ENCODE measurements around the gene BCAN.
"Not testable (repeated sequence)": the region's sequence is repeated elsewhere in the genome, so short reads cannot be mapped to it uniquely, and the experiment has no call there.

The BCAN gene

DNA sequence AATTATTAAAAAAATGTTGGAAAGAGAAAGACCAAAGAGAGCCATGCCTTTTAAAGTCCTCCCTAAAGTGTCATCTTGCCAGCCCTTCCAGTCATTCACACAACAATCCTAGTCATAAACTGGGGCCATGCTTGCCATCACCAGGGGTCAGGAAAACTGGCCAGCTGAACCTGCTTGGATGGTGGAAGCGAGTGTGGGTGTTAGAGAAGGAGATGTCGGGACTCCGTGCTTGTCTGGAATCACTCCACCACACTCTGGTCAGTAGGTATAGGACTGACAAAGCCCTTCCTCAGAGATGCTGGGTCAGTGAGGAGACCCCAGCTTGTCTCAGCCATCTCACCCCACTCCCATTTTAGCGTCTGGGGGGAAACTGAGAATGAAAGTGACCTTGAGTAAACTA lies 26.0 kb upstream of the BCAN start:
- peak; percentile 43 for DNase-seq

DNA sequence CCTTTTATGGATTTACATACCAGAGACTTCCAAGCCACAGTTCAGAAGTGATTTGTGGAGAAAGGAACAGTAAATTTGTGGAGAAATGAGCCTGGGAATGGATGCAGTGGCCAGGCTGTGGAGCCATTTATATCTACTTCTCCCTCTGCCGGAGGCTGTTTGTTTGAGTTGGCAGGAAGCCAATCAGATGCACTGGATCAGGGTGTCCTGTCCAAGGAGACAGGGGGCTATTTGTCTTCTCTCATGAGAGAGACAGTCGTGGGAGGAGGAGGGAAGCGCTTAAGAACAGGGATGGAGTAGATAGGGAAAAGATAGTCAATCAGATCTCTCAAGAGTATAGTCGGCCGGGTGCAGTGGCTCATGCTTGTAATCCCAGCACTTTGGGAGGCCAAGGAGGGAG lies 25.5 kb upstream of the BCAN start:
- peak; percentile 68 for DNase-seq

DNA sequence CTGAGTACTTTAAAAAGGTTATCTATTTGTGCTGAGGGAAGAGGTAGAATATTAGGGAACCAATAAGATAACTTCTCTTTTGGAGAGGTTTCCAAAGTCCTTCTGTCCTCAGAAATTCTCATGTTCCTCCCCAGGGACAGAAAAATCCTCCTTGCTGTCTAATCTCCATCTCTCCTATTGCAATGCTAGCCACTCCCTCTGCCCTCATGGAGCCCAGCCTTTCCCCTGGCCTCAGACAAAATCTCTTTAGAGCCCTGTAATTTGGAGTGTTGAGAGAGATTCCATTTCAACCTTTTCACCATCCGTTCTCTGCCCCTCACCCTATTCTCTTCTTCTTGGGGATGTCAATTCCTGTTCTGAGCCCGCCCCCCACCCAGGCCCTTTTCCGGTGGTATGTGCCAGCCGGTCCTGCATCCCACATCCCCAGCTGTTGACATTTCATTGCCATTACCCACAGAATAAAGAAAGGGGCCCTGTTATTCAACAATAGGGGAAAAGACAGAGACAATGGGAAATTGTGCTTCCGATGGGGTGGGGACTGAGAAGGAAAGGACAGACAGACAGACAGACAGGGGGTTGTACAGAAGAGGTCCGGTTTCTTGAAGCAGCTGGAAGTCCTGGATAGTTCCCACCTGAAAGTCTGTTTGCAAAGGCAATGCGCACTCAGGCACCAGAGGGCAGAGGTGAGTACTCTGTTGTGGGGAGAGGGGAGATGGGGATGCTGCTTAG lies 22.9 kb upstream of the BCAN start, which contains the start of gene HAPLN2:
TSS of gene HAPLN2 (plus strand) at position 563 of the 729 bp plus-strand sequence. CDS start 4,076 bp downstream, outside the sequence.
- no peak for DNase-seq

DNA sequence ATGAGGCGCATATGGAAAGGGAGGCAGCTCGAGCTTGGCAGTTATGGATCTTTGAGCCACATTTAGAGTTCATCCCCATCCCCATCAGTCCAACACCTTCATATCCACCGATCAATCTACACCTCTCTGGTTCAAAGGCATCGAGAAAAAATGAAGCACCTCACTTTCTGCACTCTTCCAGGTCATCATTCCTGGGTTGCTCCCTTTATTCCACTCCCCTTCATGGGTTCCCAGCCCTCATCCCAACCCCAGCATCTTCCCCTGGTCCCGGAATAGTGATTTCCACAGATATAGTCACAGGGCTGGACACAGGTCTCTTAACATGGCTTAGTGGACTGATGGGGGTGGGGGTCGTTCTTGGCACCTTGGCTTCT lies 22.3 kb upstream of the BCAN start:
- no peak for DNase-seq

DNA sequence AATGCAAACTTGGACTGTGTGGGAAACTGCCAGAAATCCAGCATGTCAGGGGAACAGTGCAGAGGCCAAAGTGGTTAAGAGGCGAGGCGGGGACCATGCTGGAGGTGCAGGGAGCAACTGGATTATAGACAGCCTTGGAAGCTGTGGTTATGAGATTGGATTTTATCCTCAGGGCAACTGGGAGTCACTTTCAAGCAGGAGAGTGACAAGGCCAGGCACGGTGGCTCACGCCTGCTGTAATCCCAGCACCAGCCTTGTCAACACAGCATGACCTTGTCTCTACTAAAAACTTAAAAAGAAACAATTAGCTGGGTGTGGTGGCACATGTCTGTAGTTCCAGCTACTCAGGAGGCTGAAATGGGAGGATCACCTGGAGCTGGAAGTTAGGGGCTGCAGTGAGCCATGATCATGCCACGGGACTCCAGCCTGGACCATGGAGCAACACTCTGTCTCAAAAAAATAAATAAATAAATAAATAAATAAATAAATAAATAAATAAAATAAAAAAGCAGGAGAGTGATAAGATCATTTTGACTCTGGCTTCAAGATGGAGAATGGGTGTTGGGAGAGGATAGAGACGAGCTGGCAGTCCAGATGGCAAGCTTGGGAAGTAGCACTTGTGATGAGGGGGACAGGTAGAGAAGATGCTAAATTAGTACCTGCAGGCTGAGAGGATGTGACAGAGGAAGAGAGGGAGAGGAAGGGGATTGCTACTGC lies 19.2 kb upstream of the BCAN start:
- no peak for DNase-seq

DNA sequence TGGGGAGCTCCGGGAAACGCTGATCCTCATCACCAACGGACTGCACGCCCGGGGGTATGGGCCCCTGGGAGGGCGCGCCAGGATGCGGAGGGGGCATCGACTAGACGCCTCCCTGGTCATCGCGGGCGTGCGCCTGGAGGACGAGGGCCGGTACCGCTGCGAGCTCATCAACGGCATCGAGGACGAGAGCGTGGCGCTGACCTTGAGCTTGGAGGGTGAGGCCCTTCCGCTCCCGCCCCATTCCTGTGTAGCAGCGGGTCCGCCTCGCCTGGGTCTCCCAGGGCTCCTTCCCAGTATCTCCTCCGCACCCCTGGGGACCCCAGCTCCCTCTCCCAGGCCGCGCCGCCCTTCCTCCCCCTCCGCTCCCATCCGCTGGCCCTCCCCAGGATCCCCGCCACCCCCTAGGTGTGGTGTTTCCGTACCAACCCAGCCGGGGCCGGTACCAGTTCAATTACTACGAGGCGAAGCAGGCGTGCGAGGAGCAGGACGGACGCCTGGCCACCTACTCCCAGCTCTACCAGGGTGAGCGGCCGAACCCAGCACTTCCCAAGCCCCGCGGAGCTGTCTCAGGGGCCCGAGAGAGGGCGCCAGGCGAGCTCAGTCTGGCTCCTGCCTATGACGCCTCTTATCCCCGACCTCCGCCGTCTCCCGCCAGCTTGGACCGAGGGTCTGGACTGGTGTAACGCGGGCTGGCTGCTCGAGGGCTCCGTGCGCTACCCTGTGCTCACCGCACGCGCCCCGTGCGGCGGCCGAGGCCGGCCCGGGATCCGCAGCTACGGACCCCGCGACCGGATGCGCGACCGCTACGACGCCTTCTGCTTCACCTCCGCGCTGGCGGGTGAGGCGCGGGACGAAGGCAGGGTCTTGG lies 17.7 kb upstream of the BCAN start:
- DNase-seq: peak; percentile 77

DNA sequence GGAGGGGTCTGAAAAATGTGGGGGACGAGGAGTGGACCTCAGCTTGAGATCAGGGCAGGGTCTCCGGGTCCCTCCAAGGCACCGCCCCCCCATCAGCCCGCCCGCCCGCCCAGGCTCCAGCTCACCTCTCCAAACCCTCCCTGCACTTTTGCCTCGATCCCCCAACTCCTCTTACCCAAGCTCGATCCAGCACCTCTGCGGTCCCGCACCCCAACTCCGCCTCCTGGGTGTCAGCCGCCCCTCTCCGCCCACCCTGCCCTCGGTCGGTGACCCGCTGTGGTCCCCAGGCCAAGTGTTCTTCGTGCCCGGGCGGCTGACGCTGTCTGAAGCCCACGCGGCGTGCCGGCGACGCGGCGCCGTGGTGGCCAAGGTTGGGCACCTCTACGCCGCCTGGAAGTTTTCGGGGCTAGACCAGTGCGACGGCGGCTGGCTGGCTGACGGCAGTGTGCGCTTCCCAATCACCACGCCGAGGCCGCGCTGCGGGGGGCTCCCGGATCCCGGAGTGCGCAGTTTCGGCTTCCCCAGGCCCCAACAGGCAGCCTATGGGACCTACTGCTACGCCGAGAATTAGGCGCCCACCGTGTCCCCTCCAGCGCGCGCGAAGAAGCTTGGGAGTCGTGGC lies 17.0 kb upstream of the BCAN start:
- DNase-seq: peak; percentile 55

DNA sequence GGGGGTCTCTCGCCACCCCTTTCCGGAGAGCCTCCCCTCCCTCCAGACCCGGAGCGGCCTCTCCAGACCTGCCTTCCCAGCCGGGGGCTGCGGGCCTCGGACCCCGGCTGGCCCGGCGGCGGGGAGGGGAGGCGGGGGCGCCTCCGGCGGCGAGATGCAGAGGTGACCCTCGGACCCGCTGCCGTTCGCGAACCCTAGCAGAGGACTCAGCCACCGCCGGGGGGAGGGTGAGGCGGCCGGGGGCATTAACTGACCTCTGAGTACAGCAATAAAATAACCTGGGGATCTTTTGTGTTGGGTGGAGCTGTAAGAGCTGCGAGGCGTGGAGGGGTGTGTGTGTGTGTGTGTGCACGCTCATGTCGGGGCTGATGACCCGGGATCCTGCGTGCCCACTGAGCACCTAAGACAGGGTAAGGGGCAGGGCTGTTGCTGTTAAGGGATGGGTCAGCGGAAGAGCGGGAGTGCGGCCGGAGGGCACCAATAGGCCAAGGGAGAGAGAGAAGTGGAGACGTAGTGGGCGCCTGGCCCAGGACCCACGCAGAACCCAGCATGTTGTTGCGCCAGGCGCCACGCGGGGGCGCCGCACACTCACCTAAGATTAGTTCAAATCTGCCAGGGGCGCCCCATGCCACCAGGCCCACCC lies 16.4 kb upstream of the BCAN start:
- DNase-seq: peak; percentile 71

DNA sequence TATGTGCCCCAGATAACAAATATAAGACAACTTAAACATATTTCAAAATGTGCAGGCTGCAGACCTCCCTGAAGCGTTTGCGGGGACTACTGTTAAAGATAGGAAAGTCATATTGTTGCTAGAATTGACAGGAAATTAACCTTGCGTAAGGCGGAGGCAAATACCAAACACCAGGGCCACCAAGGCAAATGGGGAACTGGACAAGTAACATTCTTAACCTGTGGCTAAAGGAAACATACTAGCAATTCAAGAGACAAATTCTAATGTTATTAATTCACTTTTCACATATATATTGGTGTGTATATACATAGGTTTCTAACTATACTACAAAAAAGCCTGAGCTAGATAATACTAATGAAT lies 15.9 kb upstream of the BCAN start:
- DNase-seq: no peak

DNA sequence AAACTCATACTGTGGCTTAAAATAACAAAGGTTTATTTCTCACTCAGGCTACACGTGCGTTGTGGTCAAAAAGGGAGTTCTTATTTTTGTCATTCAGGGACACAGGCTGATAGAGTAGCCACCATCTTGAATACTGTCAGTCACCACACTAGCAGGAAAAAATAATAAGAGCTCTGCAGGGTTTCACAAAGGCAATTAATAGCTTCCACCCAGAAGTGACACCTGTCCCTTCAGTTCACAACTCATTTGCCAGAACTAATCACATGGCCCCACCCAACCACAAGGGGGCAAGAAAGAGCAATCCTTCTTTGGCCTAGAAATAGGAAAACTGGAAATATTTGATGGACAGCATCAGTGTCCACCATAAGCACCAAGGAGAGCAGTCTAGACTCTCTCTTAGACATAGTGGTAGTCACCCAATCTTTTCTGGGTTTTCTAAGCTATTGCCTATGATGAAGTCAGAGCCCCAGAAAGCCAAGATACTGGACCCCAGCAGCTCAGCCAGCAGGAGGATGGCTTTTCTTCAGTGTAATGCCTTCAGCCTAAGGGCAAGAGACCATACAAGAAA lies 14.5 kb upstream of the BCAN start:
- no peak for DNase-seq

DNA sequence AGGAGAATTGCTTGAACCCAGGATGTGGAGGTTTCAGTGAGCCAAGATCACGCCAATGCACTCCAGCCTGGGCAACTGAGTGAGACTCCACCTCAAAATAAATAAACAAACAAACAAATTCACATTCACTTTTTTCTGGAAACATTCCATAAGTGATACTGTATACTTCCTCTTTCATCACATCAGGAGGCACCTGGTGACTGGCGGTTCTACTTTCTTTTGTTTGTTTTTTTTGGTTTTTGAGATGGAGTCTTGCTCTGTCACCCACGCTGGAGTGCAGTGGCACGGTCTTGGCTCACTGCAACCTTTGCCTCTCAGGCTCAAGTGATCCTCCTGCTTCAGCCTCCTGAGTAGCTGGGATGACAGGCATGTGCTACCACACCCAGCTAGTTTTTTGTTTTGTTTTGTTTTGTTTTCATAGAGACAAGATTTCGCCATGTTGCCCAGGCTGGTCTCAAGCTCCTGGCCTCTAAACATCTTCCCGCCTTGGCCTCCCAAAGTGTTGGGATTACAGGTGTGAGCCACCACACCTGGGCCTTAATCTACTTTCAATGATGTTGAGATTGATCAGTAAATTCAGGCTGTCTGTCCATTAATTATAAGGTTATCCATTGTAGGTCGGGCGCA lies 12.0 kb upstream of the BCAN start:
- no peak for DNase-seq

DNA sequence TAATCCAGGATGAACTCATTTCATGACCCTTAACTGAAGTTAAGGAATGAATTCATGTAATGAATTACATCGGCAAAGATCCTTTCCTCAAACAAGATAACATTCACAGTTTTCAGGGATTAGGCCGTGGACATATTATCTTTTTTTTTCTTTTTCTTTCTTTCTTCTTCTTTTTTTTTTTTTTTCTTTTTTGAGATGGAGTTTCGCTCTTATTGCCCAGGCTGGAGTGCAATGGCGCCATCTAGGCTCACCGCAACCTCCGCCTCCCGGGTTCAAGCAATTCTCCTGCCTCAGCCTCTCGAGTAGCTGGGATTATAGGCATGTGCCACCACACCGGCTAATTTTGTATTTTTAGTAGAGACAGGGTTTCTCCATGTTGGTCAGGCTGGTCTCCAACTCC lies 10.8 kb upstream of the BCAN start:
- not testable (repeated sequence) for DNase-seq

DNA sequence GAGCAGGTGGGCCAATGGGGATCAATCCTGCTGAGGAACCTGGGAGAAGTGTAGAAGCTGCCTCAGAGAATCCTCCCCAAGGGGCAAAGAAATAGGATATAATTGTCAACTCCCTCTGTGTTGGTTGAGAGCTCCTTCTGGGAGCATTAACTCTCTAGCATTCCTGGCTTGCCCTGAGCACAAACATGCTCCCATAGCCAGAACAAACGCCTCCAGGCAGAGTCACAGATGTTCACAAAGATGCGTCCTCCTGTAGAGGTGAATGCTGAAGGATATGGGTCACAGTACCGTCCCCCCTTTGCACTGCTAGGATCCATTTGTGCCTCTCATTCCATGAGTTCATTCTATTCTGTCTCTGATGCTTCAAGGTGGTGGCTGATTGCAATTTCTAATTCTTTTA lies 9.6 kb upstream of the BCAN start:
- DNase-seq: no peak

DNA sequence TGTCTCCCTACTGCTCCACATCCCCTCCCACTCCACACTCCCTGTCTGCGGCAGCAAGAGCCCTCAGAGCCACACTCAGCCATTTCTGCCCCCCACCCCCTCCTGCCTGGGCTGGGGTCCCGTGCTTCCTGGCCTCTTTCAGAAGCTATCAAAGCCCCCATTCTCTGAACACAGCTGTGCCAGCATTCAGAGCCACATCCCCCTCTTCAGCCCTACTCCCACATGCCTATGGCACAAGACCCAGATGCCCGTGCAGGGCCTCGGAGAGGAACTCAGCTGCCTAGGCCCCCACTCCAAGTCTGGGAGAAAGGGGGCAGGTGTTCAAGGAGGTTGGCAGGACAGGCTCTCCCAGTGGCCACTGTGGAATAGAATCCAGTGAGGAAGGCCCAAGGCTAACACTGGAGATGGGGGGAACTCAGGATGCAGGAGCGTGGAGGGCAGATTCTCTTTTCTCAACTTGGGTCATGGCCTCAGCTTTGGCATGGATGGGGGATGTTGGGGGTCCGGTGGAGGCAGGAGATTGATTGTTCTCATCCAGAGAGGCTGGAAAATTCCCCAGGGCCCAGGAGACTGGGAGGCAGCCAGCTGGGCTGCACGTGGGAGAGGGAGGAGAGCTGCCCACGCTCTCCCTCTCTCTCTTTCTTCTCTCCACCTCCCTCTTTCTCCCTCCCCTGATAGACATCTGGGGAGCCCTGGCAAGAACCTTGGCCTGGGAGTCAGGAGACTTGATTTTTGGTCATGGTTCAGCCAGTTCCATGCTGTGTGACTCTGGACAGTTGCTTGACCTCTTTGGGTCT lies 3.5 kb upstream of the BCAN start:
- DNase-seq: no peak

DNA sequence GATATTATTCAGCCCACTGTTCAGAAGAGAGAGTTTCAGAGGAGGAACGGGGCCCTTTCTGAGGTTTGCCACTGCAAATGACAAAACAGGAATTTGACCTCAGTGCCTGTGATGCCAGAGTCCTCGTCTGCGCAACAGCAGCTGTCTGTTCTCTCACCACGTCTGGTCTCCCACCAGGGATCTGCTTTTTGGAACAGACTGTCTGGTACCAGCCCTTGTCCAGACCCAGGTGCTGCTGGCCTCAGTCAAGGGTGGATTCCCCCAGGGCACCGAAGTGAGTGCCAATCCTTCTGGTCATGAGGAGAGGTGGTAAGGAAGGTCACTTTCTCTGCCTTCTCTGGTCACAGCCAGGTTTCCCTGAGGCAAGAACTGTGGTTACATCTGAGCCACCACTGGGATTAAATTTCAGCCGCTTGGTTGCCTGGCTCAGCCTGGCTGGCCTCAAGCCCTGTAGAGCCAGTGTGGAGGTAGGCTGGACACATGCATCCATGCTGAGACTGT lies 2.3 kb upstream of the BCAN start:
- DNase-seq: no peak

DNA sequence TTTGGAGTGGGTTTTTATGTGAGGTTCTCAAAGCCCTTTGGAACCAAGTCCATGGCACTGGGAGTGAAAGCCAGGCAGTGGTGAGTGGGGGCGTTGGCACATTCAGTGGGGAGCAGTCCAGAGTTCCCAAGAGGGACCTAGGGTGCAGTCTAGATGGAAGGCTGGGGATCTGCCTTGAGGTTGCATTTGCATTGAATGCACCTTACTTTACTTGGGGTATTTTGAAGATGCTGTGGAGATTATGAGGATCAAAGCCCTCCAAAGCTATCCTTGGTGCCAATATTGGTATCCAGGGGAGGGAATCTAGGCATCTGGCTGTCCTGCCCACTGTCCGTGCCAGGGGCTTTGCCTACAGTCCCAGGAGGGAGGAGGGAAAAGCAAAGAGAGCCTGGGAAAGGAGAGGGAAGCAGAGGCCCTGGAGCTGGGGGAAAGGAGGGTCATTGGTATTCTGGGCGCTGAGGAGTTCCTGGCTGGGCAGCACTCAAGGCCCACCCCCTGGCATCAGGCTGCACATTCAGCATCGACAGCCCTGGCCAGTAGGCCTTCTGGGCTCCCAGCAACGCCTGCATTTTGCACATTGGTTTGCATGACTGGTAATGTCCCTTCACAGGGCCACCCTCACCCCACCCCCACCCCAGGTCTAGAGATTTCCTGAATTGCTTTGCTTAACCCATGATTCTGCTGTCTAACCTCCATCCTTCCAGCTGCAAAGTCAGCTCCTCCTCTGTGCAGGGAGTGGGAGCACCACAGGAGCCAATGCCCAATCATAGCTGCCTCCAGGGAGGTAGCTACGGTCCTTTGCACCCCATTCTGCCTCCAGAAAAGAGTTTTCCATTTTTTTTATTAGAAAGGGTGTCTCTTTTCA lies 843 bp upstream of the BCAN start:
- no peak for DNase-seq

DNA sequence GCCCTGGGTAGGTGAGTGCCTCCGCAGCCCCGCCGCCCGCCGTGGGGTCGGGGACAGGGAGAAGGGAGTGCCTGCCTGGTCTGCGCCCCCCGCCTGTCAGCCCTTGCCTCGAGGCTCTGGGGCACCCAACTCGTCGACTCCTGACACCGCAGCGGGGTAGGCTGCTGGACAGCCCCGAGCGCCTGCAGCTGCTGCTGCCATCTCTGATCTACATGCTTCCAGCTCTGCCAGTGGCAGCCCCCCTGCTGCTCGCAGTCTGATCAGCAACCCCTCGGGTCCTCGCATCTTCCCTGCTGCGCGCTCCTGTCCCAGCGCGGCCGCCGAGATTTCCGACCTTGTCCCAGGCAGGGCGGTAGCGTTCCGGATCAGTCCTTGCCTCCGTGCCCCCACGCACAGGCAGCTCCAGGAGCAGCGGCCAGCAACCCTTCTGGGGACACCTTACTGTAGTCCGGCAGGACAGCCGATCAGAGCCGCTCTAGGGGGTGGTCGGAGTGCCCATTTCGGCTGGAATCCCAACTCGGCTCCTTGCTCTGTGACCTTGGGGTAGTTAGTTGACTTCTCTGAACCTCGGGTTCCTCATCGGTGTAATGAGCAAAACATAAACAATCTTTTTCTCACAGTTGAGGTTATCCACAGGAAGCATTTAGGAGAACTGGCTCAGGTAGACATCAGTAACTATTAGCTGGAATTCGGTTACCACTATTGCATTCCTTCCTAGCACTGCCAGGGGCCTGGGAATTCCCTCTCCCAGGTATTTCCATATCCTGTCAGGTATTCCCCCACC lies 540 bp downstream of the BCAN start:
- peak; percentile 54 for DNase-seq

DNA sequence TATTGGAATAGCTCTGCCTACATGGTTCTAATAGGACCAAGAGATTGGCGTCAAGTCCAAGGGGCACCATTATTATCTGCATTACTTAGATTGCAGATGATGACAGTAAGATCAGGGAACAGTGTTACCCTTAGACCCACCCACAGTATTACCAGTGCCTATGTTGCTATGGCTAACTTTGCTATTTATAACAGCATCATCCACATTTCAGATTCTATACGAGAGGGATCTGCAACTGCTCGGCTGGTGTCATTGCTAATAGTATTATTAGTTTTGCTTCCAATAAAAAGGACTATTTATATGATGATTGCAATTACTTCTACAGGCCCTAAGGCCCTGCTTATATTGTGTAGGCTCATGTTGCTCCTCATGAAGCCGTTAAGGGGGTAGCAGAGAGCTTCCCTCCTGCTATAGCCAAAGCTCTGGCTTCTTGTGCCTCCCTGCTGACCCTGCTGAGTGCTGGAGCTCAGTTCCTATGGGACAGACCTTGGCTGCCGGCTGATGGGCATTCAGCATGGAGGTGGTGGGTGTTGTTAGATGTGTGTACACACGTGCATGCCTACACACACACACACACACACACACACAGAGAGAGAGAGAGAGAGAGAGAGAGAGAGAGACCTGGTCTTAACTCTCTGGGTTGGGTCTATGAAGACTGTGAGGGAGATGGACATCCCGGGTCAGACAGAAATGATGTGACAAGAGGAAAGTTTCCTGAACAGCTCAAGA lies 1.3 kb downstream of the BCAN start:
- no peak for DNase-seq

All from right kidney (tissue), 1 donor.